Thyroid gland (tissue), 4 donors: ENCODE measurements around the gene IQGAP3.

Experiments used
- POLR2A ChIP-seq, 2 donors: fragments of 450-650 bp; IDR thresholded peaks; one replicate each; pipeline ENCODE4 v1.6.1; 2017; ENCODE audit warnings: antibody characterized with exemption in 2 of 2, mild to moderate bottlenecking in 2 of 2, moderate library complexity in 1 of 2
- TF ChIP-seq, protein P1 (sequence below), 6 experiments: fragments of 200-600 bp in 3 of 6; fragments of 450-650 bp in 3 of 6; sonication (generic) in 3 of 6; IDR thresholded peaks; one replicate each; pipeline ENCODE4 v1.5.1; 2016 to 2019; ENCODE audit warnings: antibody characterized with exemption in 6 of 6, mild to moderate bottlenecking in 2 of 6, inconsistent platforms in 1 of 6, moderate library complexity in 1 of 6

DNA sequence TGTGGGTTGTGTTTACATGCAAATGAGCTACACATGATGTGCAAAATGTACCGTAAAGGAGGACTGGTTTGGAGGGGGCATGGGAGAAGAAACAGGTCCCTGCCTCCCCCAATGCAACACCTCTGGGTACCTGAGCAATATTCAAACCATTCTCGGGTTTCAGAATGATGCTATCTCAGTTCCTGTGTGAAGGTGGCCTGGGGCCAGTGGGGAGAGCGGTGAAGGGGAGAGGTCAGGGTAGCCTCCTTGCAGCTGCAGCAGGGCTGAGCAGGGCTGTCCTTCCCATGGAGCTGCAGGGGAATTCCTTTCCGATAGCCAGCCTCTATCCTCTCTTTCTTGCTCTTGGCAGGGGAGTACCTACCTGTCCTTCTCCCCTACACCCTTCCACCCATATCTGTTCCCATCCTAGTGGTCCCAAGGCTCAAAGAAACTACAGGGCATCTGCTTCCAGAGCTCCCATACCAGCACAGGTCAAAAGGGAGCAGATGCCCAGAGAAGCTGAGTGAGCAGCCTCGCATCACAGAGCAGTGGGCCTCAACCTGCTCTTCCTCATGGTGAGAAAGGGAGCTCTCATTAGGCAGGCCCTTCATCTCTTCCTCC lies 83.7 kb downstream of the IQGAP3 start:
- TF ChIP-seq, protein P1, sequence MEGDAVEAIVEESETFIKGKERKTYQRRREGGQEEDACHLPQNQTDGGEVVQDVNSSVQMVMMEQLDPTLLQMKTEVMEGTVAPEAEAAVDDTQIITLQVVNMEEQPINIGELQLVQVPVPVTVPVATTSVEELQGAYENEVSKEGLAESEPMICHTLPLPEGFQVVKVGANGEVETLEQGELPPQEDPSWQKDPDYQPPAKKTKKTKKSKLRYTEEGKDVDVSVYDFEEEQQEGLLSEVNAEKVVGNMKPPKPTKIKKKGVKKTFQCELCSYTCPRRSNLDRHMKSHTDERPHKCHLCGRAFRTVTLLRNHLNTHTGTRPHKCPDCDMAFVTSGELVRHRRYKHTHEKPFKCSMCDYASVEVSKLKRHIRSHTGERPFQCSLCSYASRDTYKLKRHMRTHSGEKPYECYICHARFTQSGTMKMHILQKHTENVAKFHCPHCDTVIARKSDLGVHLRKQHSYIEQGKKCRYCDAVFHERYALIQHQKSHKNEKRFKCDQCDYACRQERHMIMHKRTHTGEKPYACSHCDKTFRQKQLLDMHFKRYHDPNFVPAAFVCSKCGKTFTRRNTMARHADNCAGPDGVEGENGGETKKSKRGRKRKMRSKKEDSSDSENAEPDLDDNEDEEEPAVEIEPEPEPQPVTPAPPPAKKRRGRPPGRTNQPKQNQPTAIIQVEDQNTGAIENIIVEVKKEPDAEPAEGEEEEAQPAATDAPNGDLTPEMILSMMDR (IDR thresholded peaks at IDR 0.05) = no peak
- TF ChIP-seq POLR2A (IDR thresholded peaks at IDR 0.05) = no peak
